Spinal cord (tissue), 10 donors: ENCODE measurements around the gene LZTR1. TPM values are rescaled to one million over a fixed set of nuclear protein-coding genes. Genes with fewer than 3 reads are reported as not detected.

Experiments used
- DNase-seq, 6 donors: peaks; one replicate each; pipeline versions ENCODE4 v3.0.0 to v3.0.0-alpha.2; 2013 to 2015; ENCODE audit warnings: low spot score in 6 of 6, low read depth in 4 of 6
- H3K27ac ChIP-seq: one replicate; pipeline ENCODE4 v1.5.1; 2013; ENCODE audit warnings: low read depth, low read length, control low read depth
- H3K27me3 ChIP-seq: one replicate; pipeline ENCODE4 v1.6.1; 2013; ENCODE audit warnings: low read length; ENCODE audit not compliant: control insufficient read depth, insufficient read depth
- H3K36me3 ChIP-seq: one replicate; pipeline ENCODE4 v1.6.1; 2013; ENCODE audit warnings: low read length; ENCODE audit not compliant: control insufficient read depth, insufficient read depth
- H3K4me1 ChIP-seq: one replicate; pipeline ENCODE4 v1.6.1; 2013; ENCODE audit warnings: low read length; ENCODE audit not compliant: control insufficient read depth, insufficient read depth
- H3K4me3 ChIP-seq: one replicate; pipeline ENCODE4 v1.5.1; 2013; ENCODE audit warnings: low read depth, low read length, control low read depth
- H3K9me3 ChIP-seq: one replicate; pipeline ENCODE4 v1.6.1; 2013; ENCODE audit warnings: low read length; ENCODE audit not compliant: control insufficient read depth, insufficient read depth
- WGBS: methylation state at CpG from one replicate; pipeline ENCODE4 v1.1.5; 2013; ENCODE audit warnings: missing lambda C conversion rate; ENCODE audit not compliant: insufficient coverage; 5-methylcytosine and 5-hydroxymethylcytosine counted together
- polyA plus RNA-seq, 2 donors: library from polyadenylated mRNA; unstranded; fragments of 120-200 nt; gene quantifications; one replicate each; pipeline ENCODE4 v1.2.1, GENCODE V29; 2013; ENCODE audit not compliant: insufficient read length in 2 of 2
- total RNA-seq, 2 donors: library from RNA; depleted of rRNA in 1 of 2; stranded (reverse); fragments of 120-200 nt in 1 of 2; fragments of >200 nt in 1 of 2; gene quantifications; one replicate each; pipeline versions ENCODE4 v1.2.3 to v1.2.4, GENCODE V29; 2013 to 2014
- donor health status: healthy.

The LZTR1 gene
- total and polyA plus RNA-seq, 4 donors: 44.8 to 93.6 (median 67.5) TPM

- H3K36me3 ChIP-seq: peaks cover 100% of the 10 kb centered on the region
- 95% methylated on average over 22 of the region's 23 CpGs for WGBS
- DNase-seq: no peak
Observed at GRCh38 chr22:20995329-20996030, 13.4 kb downstream of the LZTR1 start.

DNA sequence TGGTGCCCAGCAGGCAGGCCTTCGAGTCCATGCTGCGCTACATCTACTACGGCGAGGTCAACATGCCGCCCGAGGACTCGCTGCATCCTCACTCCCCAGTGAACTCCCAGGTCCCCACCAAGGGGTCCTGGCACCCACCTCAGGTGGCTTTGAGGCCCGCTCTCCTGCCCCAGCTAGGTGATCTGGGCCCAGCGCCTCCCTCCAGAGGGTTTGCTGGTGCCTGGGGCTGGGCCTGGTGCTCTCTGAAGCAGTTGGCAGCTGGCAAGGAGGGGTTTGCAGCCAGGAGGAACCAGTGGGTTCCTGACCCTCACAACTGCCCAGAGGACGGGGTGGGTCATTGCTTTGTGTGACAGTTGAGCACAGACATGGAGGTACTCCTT lies 13.9 kb downstream of the LZTR1 start:
- H3K27ac ChIP-seq: no peak overlapping the region
- H3K9me3 ChIP-seq: no peaks in the 10 kb centered on the region
- H3K36me3 ChIP-seq: peaks cover 100% of the 10 kb centered on the region
- 96% methylated on average over 10 of the region's 10 CpGs for WGBS
- no peak overlapping the region for H3K4me3 ChIP-seq
- peaks cover 19% of the 10 kb centered on the region for H3K4me1 ChIP-seq
- H3K27me3 ChIP-seq: no peaks in the 10 kb centered on the region
- DNase-seq: no peak

More at GRCh38 chr22:20995329-20996030, 13.4 kb downstream of the LZTR1 start:
- Histone ChIP-seq H3K9me3 (no peaks in the 10 kb centered on the region), H3K27ac (no peak overlapping the region), H3K4me1 (peaks cover 13% of the 10 kb centered on the region), H3K4me3 (no peak overlapping the region), H3K27me3 (no peaks in the 10 kb centered on the region)

GRCh38 chr22:20996598-20997535 lies 14.8 kb downstream of the LZTR1 start:
- Histone ChIP-seq H3K27me3 (no peaks in the 10 kb centered on the region), H3K4me1 (peaks cover 25% of the 10 kb centered on the region), H3K27ac (no peak overlapping the region), H3K9me3 (no peaks in the 10 kb centered on the region), H3K36me3 (peaks cover 94% of the 10 kb centered on the region), H3K4me3 (no peak overlapping the region)
- WGBS: 90% methylated on average over 27 of the region's 27 CpGs
- no peak for DNase-seq

GRCh38 chr22:20997536-20998257 lies 15.6 kb downstream of the LZTR1 start:
- H3K4me3 ChIP-seq: no peak overlapping the region
- no peak for DNase-seq
- peaks cover 28% of the 10 kb centered on the region for H3K4me1 ChIP-seq
- peaks cover 86% of the 10 kb centered on the region for H3K36me3 ChIP-seq
- no peaks in the 10 kb centered on the region for H3K27me3 ChIP-seq
- 79% methylated on average over 10 of the region's 13 CpGs for WGBS
- H3K9me3 ChIP-seq: no peaks in the 10 kb centered on the region
- H3K27ac ChIP-seq: no peak overlapping the region

GRCh38 chr22:20998411-20999336 lies 16.6 kb downstream of the LZTR1 start:
- H3K4me1 ChIP-seq: peaks cover 38% of the 10 kb centered on the region
- 74% methylated on average over 6 of the region's 7 CpGs for WGBS
- DNase-seq: no peak
- H3K27me3 ChIP-seq: no peaks in the 10 kb centered on the region
- no peak overlapping the region for H3K4me3 ChIP-seq
- no peaks in the 10 kb centered on the region for H3K9me3 ChIP-seq
- H3K36me3 ChIP-seq: peaks cover 79% of the 10 kb centered on the region
- H3K27ac ChIP-seq: no peak overlapping the region

DNA sequence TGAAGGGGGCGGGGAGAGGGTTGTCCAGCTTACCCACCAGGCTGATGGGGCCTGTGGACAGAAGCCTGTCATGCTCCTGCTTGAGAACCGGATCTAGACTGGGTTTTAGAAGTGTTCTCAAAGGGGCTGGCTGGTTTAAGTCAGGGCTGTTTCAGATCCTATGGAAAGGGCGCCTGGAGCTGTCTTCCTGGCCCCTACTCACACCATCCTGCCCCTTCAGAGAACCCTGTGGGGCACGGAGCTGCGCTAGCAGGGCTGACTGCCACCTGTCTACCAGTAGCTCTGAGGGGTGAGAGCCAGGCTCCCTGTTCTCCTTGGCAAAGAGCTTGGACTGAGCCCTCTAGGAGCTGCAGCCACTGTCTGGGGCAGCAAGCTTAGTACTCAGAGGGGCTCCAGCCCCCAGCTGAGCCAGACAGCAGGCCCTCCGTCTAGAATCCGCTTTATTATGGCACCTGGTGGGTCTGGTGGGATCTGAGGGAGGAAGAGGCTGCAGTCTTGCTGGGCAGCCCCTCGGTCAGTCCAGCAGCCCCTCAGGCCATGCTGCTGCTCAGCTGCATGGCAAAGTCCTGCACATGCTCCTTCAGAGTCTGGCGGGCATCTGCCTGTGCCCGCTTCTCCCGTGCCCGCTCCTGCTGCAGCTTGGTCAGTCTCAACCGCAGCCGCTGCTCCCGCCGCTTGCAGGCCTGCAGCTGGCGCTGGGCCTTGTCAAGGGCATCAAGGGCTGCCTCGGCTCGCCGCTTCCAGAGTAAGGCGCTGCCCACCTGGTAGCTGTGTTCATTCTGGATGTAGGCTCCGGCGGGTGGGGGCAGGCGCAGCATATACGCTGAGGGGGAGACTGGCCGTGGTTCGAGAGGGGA lies 17.5 kb downstream of the LZTR1 start:
- H3K9me3 ChIP-seq: no peaks in the 10 kb centered on the region
- peaks cover 39% of the 10 kb centered on the region for H3K4me1 ChIP-seq
- H3K27ac ChIP-seq: no peak overlapping the region
- no peak for DNase-seq
- no peaks in the 10 kb centered on the region for H3K27me3 ChIP-seq
- 90% methylated on average over 27 of the region's 27 CpGs for WGBS
- H3K36me3 ChIP-seq: peaks cover 70% of the 10 kb centered on the region
- no peak overlapping the region for H3K4me3 ChIP-seq

DNA sequence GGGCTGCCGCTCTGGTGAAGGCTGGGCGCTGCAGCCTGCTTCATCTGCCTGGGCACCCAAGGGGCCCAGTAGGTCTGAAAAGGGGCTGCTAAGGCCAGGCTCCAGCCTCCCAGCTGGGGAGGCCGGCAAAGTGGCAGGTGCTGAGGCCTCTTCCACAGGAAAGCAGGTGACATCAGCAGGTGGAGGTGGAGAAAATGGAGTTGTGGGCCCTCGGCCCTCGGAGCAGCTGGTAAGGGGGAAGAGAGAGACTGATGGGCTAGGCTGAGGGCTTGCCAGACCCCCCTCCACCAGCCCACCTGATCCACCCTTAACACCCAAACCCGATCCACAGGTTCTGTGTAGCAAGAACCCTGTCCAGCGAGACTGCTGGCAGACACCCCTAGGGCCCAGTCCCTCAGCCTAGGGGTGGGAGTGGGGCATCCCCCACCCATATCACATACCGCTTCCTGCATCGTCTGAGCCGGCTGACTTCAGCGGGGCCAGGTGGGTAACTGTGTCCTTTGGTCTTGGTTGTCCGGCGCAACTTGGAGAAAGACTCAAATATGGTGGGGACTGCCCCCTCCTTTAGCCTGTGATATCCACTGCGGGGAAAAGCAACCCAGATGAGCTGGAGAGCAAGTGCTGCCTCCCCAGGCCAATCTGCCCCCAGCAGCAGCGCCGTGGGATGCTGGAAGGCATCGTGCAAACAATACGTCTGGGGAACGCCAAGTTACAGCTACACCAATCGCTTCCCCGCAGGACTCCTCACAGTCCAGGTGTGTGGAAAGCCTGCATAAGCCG lies 18.3 kb downstream of the LZTR1 start:
- DNase-seq: no peak
- Histone ChIP-seq H3K4me3 (peak overlapping the region; percentile 88), H3K4me1 (peaks cover 39% of the 10 kb centered on the region), H3K9me3 (no peaks in the 10 kb centered on the region), H3K27ac (no peak overlapping the region), H3K36me3 (peaks cover 67% of the 10 kb centered on the region), H3K27me3 (no peaks in the 10 kb centered on the region)
- 49% methylated on average over 15 of the region's 22 CpGs for WGBS
